ENCODE results near the gene NHP2.

DNA sequence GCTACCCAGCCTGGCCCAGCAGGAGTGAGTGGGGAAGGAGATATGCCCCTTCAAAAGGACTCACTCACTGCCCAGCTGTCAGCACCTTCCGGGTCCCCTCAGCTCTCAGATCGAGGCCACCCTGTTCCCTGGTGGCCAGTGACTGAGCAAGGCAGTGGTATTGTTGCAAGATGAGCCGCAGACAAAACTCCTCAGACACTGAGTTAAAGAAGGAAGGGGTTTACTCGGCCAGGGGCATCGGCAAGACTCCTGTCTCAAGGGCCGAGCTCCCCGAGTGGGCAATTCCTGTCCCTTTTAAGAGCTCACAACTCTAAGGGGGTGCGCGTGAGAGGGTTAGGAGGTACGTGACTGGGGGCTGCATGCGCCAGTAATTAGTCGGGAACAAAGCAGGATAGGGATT is 50.1 kb downstream of the NHP2 start:
- TF ChIP-seq, protein P1, sequence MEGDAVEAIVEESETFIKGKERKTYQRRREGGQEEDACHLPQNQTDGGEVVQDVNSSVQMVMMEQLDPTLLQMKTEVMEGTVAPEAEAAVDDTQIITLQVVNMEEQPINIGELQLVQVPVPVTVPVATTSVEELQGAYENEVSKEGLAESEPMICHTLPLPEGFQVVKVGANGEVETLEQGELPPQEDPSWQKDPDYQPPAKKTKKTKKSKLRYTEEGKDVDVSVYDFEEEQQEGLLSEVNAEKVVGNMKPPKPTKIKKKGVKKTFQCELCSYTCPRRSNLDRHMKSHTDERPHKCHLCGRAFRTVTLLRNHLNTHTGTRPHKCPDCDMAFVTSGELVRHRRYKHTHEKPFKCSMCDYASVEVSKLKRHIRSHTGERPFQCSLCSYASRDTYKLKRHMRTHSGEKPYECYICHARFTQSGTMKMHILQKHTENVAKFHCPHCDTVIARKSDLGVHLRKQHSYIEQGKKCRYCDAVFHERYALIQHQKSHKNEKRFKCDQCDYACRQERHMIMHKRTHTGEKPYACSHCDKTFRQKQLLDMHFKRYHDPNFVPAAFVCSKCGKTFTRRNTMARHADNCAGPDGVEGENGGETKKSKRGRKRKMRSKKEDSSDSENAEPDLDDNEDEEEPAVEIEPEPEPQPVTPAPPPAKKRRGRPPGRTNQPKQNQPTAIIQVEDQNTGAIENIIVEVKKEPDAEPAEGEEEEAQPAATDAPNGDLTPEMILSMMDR (IDR thresholded peaks at IDR 0.05) = no peak
- TF ChIP-seq, protein P2, sequence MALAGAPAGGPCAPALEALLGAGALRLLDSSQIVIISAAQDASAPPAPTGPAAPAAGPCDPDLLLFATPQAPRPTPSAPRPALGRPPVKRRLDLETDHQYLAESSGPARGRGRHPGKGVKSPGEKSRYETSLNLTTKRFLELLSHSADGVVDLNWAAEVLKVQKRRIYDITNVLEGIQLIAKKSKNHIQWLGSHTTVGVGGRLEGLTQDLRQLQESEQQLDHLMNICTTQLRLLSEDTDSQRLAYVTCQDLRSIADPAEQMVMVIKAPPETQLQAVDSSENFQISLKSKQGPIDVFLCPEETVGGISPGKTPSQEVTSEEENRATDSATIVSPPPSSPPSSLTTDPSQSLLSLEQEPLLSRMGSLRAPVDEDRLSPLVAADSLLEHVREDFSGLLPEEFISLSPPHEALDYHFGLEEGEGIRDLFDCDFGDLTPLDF (CRISPR knock-in tag; IDR thresholded peaks at IDR 0.05) = no peak
- TF ChIP-seq ZNF121 (CRISPR knock-in tag; IDR thresholded peaks at IDR 0.05) = no peak
- TF ChIP-seq FOXJ3 (CRISPR knock-in tag; IDR thresholded peaks at IDR 0.05; ENCODE audit: borderline replicate concordance) = no peak
- TF ChIP-seq NFE2L1 (CRISPR knock-in tag; IDR thresholded peaks at IDR 0.05) = no peak
- TF ChIP-seq ZNF232 (CRISPR knock-in tag; IDR thresholded peaks at IDR 0.05) = no peak
- TF ChIP-seq SMAD4 (CRISPR knock-in tag; IDR thresholded peaks at IDR 0.05) = no peak
- TF ChIP-seq GABPB1 (CRISPR knock-in tag; IDR thresholded peaks at IDR 0.05) = no peak
- TF ChIP-seq ELF4 (CRISPR knock-in tag; IDR thresholded peaks at IDR 0.05; ENCODE audit: low read depth) = no peak
- TF ChIP-seq NR2C2 (CRISPR knock-in tag; IDR thresholded peaks at IDR 0.05) = no peak
- TF ChIP-seq, protein P3, sequence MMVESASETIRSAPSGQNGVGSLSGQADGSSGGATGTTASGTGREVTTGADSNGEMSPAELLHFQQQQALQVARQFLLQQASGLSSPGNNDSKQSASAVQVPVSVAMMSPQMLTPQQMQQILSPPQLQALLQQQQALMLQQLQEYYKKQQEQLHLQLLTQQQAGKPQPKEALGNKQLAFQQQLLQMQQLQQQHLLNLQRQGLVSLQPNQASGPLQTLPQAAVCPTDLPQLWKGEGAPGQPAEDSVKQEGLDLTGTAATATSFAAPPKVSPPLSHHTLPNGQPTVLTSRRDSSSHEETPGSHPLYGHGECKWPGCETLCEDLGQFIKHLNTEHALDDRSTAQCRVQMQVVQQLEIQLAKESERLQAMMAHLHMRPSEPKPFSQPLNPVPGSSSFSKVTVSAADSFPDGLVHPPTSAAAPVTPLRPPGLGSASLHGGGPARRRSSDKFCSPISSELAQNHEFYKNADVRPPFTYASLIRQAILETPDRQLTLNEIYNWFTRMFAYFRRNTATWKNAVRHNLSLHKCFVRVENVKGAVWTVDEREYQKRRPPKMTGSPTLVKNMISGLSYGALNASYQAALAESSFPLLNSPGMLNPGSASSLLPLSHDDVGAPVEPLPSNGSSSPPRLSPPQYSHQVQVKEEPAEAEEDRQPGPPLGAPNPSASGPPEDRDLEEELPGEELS (CRISPR knock-in tag; IDR thresholded peaks at IDR 0.05) = no peak
- TF ChIP-seq, protein P4, sequence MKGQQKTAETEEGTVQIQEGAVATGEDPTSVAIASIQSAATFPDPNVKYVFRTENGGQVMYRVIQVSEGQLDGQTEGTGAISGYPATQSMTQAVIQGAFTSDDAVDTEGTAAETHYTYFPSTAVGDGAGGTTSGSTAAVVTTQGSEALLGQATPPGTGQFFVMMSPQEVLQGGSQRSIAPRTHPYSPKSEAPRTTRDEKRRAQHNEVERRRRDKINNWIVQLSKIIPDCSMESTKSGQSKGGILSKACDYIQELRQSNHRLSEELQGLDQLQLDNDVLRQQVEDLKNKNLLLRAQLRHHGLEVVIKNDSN (CRISPR knock-in tag; IDR thresholded peaks at IDR 0.05) = no peak
- TF ChIP-seq ETV6 (CRISPR knock-in tag; IDR thresholded peaks at IDR 0.05) = no peak
